Stomach (tissue), 9 donors: ENCODE measurements around the gene C2CD3. TPM values are rescaled to one million over a fixed set of nuclear protein-coding genes. Genes with fewer than 3 reads are reported as not detected.
A peak's percentile ranks its signal among the peaks of the same experiment; 100 is the strongest.

Source experiments
- DNase-seq, 2 donors: peaks; one replicate each; pipeline versions ENCODE4 v3.0.0 to v3.0.0-alpha.2; 2013 to 2019
- H3K27ac ChIP-seq, 5 donors: fragments of 200-600 bp in 4 of 5; sonication (generic) in 4 of 5; one replicate each; pipeline ENCODE4 v1.5.1; 2013 to 2019; ENCODE audit warnings: mild to moderate bottlenecking in 1 of 5, moderate library complexity in 1 of 5
- H3K27me3 ChIP-seq, 3 donors: fragments of 200-600 bp; sonication (generic); one replicate each; pipeline ENCODE4 v1.5.1; 2017 to 2019; ENCODE audit warnings: mixed run types in 1 of 3
- H3K36me3 ChIP-seq, 4 donors: fragments of 200-600 bp; sonication (generic); 1 replicate in 3 of 4; 2 replicates in 1 of 4; pipeline ENCODE4 v1.5.1; 2016 to 2019
- H3K4me1 ChIP-seq, 4 donors: fragments of 200-600 bp; sonication (generic); one replicate each; pipeline ENCODE4 v1.5.1; 2016 to 2019
- H3K4me3 ChIP-seq, 4 donors: fragments of 200-600 bp; sonication (generic) in 3 of 4; one replicate each; pipeline ENCODE4 v1.5.1; 2016 to 2019; ENCODE audit warnings: mild to moderate bottlenecking in 1 of 4
- H3K9me3 ChIP-seq, 4 donors: fragments of 200-600 bp; sonication (generic); one replicate each; pipeline ENCODE4 v1.5.1; 2016 to 2019
- EP300 ChIP-seq: sonication (generic); formaldehyde crosslinking; IDR thresholded peaks from one replicate; pipeline ENCODE4 v1.6.1; 2017; ENCODE audit warnings: antibody characterized with exemption
- POLR2A ChIP-seq, 4 donors: fragments of 450-650 bp; IDR thresholded peaks; one replicate each; pipeline ENCODE4 v1.6.1; 2016; ENCODE audit warnings: antibody characterized with exemption in 4 of 4, control low read depth in 2 of 4, mild to moderate bottlenecking in 1 of 4, moderate library complexity in 1 of 4
- POLR2AphosphoS5 ChIP-seq, 3 donors: sonication (generic); formaldehyde crosslinking; IDR thresholded peaks; one replicate each; pipeline ENCODE4 v1.6.1; 2016; ENCODE audit warnings: antibody characterized with exemption in 3 of 3
- WGBS, 5 donors: extraction: QIAGEN DNeasy Blood & Tissue Kit in 3 of 5; methylation state at CpG; one replicate each; pipeline versions ENCODE4 v1.1.5 to v1.1.7; 2013 to 2018; 5-methylcytosine and 5-hydroxymethylcytosine counted together
- intact Hi-C: fragments of 100-400 bp; cut with DNase I; formaldehyde crosslinking; loops from one replicate; pipeline ENCODE4 v1.15.1; 2023; ENCODE audit warnings: low total_unique reads
- polyA plus RNA-seq, 3 donors: library from polyadenylated mRNA; stranded (reverse); fragments of 200-250 nt; gene quantifications; one replicate each; pipeline ENCODE4 v1.2.3, GENCODE V29; 2013
- total RNA-seq, 5 donors: library from RNA; depleted of rRNA; stranded (reverse); fragments of >200 nt; gene quantifications; one replicate each; pipeline versions ENCODE4 v1.1.0 to v1.2.3, GENCODE V29; 2014 to 2016
- TF ChIP-seq, protein P1 (sequence below), 7 experiments: fragments of 450-650 bp in 4 of 7; fragments of 200-600 bp in 3 of 7; sonication (generic) in 3 of 7; IDR thresholded peaks; one replicate each; pipeline ENCODE4 v1.5.1; 2016 to 2019; ENCODE audit warnings: antibody characterized with exemption in 7 of 7, control low read depth in 2 of 7, mild to moderate bottlenecking in 1 of 7
- donor health status: healthy with polysubstance abuse.
- donor health status: Bipolar disorder and iron deficiency.
- donor health status: healthy.

The C2CD3 gene
- total and polyA plus RNA-seq, 8 donors = 5.6 to 176 (median 38.6) TPM

DNA sequence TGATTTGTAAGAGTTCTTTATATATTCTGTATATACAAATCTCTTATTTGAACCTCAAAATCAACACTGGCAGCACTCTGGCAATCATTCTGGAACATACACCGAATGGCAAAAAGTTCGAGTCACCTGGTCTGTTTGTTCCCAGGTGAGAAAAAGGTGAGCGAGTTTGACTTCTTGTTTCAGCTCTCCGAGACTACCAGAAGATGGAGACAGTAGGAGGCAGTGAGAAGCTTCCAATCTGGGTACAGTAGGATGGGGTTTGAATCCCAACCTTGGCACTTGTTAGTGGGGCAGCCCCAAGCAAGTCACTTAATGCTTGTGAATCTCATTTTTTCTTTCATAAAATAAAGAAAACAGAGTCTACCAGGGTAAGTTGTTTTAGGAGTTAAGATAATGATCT is 76.4 kb downstream of the C2CD3 start:
- H3K27ac ChIP-seq = no peak overlapping the region
- no peak for DNase-seq
- TF ChIP-seq, protein P1, sequence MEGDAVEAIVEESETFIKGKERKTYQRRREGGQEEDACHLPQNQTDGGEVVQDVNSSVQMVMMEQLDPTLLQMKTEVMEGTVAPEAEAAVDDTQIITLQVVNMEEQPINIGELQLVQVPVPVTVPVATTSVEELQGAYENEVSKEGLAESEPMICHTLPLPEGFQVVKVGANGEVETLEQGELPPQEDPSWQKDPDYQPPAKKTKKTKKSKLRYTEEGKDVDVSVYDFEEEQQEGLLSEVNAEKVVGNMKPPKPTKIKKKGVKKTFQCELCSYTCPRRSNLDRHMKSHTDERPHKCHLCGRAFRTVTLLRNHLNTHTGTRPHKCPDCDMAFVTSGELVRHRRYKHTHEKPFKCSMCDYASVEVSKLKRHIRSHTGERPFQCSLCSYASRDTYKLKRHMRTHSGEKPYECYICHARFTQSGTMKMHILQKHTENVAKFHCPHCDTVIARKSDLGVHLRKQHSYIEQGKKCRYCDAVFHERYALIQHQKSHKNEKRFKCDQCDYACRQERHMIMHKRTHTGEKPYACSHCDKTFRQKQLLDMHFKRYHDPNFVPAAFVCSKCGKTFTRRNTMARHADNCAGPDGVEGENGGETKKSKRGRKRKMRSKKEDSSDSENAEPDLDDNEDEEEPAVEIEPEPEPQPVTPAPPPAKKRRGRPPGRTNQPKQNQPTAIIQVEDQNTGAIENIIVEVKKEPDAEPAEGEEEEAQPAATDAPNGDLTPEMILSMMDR (IDR thresholded peaks at IDR 0.05) = no peak
- TF ChIP-seq POLR2A (IDR thresholded peaks at IDR 0.05) (no peak), EP300 (no peak), POLR2AphosphoS5 (IDR thresholded peaks at IDR 0.05) (no peak)
- H3K4me1 ChIP-seq = no peaks in the 10 kb centered on the region
- no peaks in the 10 kb centered on the region for H3K27me3 ChIP-seq
- no peak overlapping the region for H3K4me3 ChIP-seq
- H3K36me3 ChIP-seq = peaks cover 40 to 99% (median 94%) of the 10 kb centered on the region in 4 donors
- intact Hi-C loops = no loop called here
- WGBS, 5 donors = 68 to 88% (median 85%) methylated on average over 4 of the region's 4 CpGs
- H3K9me3 ChIP-seq = no peaks in the 10 kb centered on the region

DNA sequence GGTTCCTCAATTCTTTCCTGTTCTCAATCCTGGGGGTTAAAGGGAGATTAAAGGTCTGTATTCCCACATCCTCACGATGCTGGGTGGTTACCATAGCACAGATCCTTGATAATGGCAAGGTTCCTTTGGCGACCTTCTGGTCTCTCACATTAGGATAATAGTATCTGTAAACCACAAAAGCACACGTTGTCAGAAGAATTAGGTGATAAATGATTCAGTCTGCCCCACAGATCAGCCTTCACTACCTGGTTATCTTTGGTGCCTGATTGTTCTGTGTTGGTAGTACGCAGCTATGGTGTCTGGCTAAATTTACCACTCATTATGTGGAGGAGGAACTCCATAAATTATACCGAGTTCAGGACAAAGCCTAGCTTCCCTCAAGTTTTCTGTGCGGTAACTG is 78.4 kb downstream of the C2CD3 start:
- Histone ChIP-seq H3K4me3 (no peak overlapping the region), H3K27ac (no peak overlapping the region), H3K36me3 (peaks cover 44 to 99% (median 93%) of the 10 kb centered on the region in 4 donors), H3K4me1 (no peaks in the 10 kb centered on the region), H3K9me3 (no peaks in the 10 kb centered on the region), H3K27me3 (no peaks in the 10 kb centered on the region)
- WGBS, 5 donors = 60 to 80% (median 74%) methylated on average over 6 of the region's 6 CpGs
- no peak for TF ChIP-seq POLR2AphosphoS5 (IDR thresholded peaks at IDR 0.05)
- no peak for TF ChIP-seq POLR2A (IDR thresholded peaks at IDR 0.05)
- no peak for TF ChIP-seq EP300
- TF ChIP-seq, protein P1 (IDR thresholded peaks at IDR 0.05) = no peak
- no peak for DNase-seq
- intact Hi-C loops = no loop called here

DNA sequence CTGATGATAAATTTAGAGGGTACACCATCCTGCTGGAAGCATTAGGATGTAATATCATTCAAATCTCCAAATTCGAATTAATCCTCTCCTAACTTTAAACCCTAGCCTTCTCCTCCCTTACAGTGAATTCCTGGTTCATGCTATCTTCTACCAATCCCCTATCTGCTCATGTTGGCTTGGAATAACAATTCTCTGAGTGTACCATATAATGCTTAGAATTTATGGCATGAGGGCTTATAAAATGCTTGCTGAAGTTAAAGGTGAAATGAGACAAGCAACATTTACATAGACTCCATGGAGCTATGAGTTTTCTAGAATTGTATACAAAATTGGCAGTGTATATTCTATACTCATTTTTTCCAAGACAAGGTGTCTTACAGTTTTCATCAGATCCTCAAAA is 79.3 kb downstream of the C2CD3 start:
- Histone ChIP-seq H3K27ac (no peak overlapping the region), H3K36me3 (peaks cover 52 to 100% (median 95%) of the 10 kb centered on the region in 4 donors), H3K4me1 (no peaks in the 10 kb centered on the region), H3K9me3 (no peaks in the 10 kb centered on the region), H3K27me3 (no peaks in the 10 kb centered on the region), H3K4me3 (no peak overlapping the region)
- DNase-seq = no peak
- TF ChIP-seq POLR2A (IDR thresholded peaks at IDR 0.05) (no peak), EP300 (no peak), POLR2AphosphoS5 (IDR thresholded peaks at IDR 0.05) (no peak)
- TF ChIP-seq, protein P1 (IDR thresholded peaks at IDR 0.05) = no peak
- intact Hi-C loops = no loop called here
- whole genome bisulfite sequencing, 5 donors = 84 to 96% (median 92%) methylated on average over 1 of the region's 1 CpG

DNA sequence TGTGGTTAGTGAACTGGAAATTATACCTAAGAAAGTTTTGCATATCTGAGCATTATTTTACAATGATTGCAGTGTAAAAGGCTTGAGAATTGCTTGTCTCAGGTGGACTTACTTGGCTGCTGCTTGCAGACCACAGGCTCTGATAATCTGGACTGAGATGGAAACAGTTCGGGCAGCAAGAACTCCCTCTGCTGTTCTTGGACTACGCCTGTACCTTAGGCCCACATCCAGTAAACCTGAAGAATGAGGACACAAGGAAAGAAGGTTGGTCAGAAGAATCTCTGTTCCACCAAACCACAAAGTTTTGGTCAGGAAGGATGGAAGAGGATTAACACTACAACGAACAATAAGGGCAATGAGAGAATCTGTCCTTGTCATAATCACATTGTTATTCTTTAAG is 80.1 kb downstream of the C2CD3 start:
- no peaks in the 10 kb centered on the region for H3K27me3 ChIP-seq
- H3K36me3 ChIP-seq = peaks cover 61 to 100% (median 94%) of the 10 kb centered on the region in 4 donors
- DNase-seq = peak in 1 of 2 donors; percentile 43
- no peaks in the 10 kb centered on the region for H3K4me1 ChIP-seq
- intact Hi-C loops = no loop called here
- TF ChIP-seq, protein P1 (IDR thresholded peaks at IDR 0.05) = peak in 1 of 7 experiments; percentile 10
- TF ChIP-seq POLR2A (IDR thresholded peaks at IDR 0.05) (no peak), EP300 (no peak)
- no peak overlapping the region for H3K27ac ChIP-seq
- WGBS, 5 donors = 59 to 79% (median 67%) methylated on average over 3 of the region's 3 CpGs
- H3K4me3 ChIP-seq = no peak overlapping the region
- H3K9me3 ChIP-seq = no peaks in the 10 kb centered on the region
